Astrocyte (in vitro differentiated cells and primary cell): ENCODE measurements around the gene HBM. TPM values are rescaled to one million over a fixed set of nuclear protein-coding genes. Genes with fewer than 3 reads are reported as not detected.

Experiments
- DNase-seq: peaks from one replicate; pipeline ENCODE4 v3.0.0-alpha.2; 2010; ENCODE audit warnings: low read depth
- FAIRE-seq: peaks from 2 replicates; lab custom pipeline; 2011; peaks lifted over from hg19 to GRCh38; lab: Jason Lieb, UNC
- H2AFZ ChIP-seq: 2 replicates; pipeline ENCODE4 v1.6.0; 2012; ENCODE audit warnings: low read depth, low read length, inconsistent platforms
- H3K27ac ChIP-seq: 2 replicates; pipeline ENCODE4 v1.5.1; 2011; ENCODE audit warnings: low read depth, low read length, inconsistent platforms
- H3K27me3 ChIP-seq: 2 replicates; pipeline ENCODE4 v1.6.0; 2011; ENCODE audit warnings: low read length, inconsistent platforms; ENCODE audit not compliant: insufficient read depth
- H3K36me3 ChIP-seq: 2 replicates; pipeline ENCODE4 v1.5.1; 2011; ENCODE audit warnings: low read length, inconsistent platforms; ENCODE audit not compliant: insufficient read depth
- H3K4me1 ChIP-seq: 2 replicates; pipeline ENCODE4 v1.5.1; 2011; ENCODE audit warnings: low read length, inconsistent platforms; ENCODE audit not compliant: insufficient read depth
- H3K4me2 ChIP-seq: 2 replicates; pipeline ENCODE4 v1.6.0; 2012; ENCODE audit warnings: low read length, inconsistent platforms
- H3K4me3 ChIP-seq: 2 replicates; pipeline ENCODE4 v1.5.1; 2011; ENCODE audit warnings: low read depth, mild to moderate bottlenecking, low read length, inconsistent platforms; ENCODE audit not compliant: insufficient read depth
- H3K79me2 ChIP-seq: 2 replicates; pipeline ENCODE4 v1.6.0; 2012; ENCODE audit warnings: mild to moderate bottlenecking, low read length, inconsistent platforms; ENCODE audit not compliant: insufficient read depth
- H3K9ac ChIP-seq: 2 replicates; pipeline ENCODE4 v1.6.0; 2012; ENCODE audit warnings: mild to moderate bottlenecking, low read length, inconsistent platforms
- H3K9me3 ChIP-seq: 2 replicates; pipeline ENCODE4 v1.5.1; 2012; ENCODE audit warnings: low read depth, mild to moderate bottlenecking, low read length, inconsistent platforms; ENCODE audit not compliant: insufficient read depth
- H4K20me1 ChIP-seq: 2 replicates; pipeline ENCODE4 v1.6.0; 2012; ENCODE audit warnings: low read length, inconsistent platforms; ENCODE audit not compliant: insufficient read depth
- H3K27ac Mint-ChIP-seq: one replicate; pipeline ENCODE4 v1.8.0; 2021; ENCODE audit warnings: mild to moderate bottlenecking, mixed read lengths; ENCODE audit not compliant: unreplicated experiment
- H3K27me3 Mint-ChIP-seq: one replicate; pipeline ENCODE4 v1.8.0; 2021; ENCODE audit warnings: low read depth, mixed read lengths; ENCODE audit not compliant: unreplicated experiment
- H3K36me3 Mint-ChIP-seq: one replicate; pipeline ENCODE4 v1.8.0; 2021; ENCODE audit warnings: low read depth, mixed read lengths; ENCODE audit not compliant: unreplicated experiment
- H3K4me1 Mint-ChIP-seq: one replicate; pipeline ENCODE4 v1.8.0; 2021; ENCODE audit warnings: low read depth, mixed read lengths; ENCODE audit not compliant: unreplicated experiment
- H3K4me3 Mint-ChIP-seq: one replicate; pipeline ENCODE4 v1.8.0; 2021; ENCODE audit warnings: mild to moderate bottlenecking, moderate library complexity, mixed read lengths; ENCODE audit not compliant: unreplicated experiment
- H3K9me3 Mint-ChIP-seq: one replicate; pipeline ENCODE4 v1.8.0; 2021; ENCODE audit warnings: mild to moderate bottlenecking, mixed read lengths; ENCODE audit not compliant: unreplicated experiment
- CTCF ChIP-seq: IDR thresholded peaks from 2 replicates; pipeline ENCODE4 v1.5.1; 2011; ENCODE audit warnings: low read depth, mild to moderate bottlenecking, inconsistent platforms, low read length, moderate library complexity; ENCODE audit not compliant: insufficient read depth
- EZH2 ChIP-seq: IDR thresholded peaks from 2 replicates; pipeline ENCODE4 v1.6.1; 2012; ENCODE audit warnings: mild to moderate bottlenecking, low read length, inconsistent platforms; ENCODE audit not compliant: insufficient read depth
- total RNA-seq: library from RNA; stranded (reverse); gene quantifications from 2 replicates; pipeline ENCODE4 v1.2.1, GENCODE V29; 2021

The HBM gene
- total RNA-seq, 1 donor from 2014 or later, result not detected

GRCh38 chr16:180681-181564 lies 15.1 kb downstream of the HBM start:
- DNase-seq (peak; percentile 27), FAIRE-seq (no peak)
- TF ChIP-seq EZH2, result no peak
- TF ChIP-seq CTCF, result no peak
- Histone ChIP-seq H3K9ac (no peak overlapping the region), H2AFZ (no peak overlapping the region), H3K27ac (no peak overlapping the region), H3K4me1 (peaks cover 10% of the 10 kb centered on the region), H3K4me2 (peak overlapping the region; percentile 79), H3K27me3 (peaks cover 25% of the 10 kb centered on the region), H3K9me3 (no peaks in the 10 kb centered on the region), H3K36me3 (peaks cover 2% of the 10 kb centered on the region), H3K79me2 (no peaks in the 10 kb centered on the region), H4K20me1 (peaks cover 42% of the 10 kb centered on the region), H3K4me3 (peak overlapping the region; percentile 37)
- peaks cover 21% of the 10 kb centered on the region for H3K27me3 Mint-ChIP-seq
- H3K4me3 Mint-ChIP-seq, result peak overlapping the region; percentile 69
- H3K9me3 Mint-ChIP-seq, result no peaks in the 10 kb centered on the region
- no peaks in the 10 kb centered on the region for H3K4me1 Mint-ChIP-seq
- H3K27ac Mint-ChIP-seq, result no peak overlapping the region
- H3K36me3 Mint-ChIP-seq, result peaks cover 2% of the 10 kb centered on the region

- no peaks in the 10 kb centered on the region for H3K4me1 Mint-ChIP-seq
- H3K27me3 Mint-ChIP-seq, result peaks cover 19% of the 10 kb centered on the region
- H3K9me3 ChIP-seq, result no peaks in the 10 kb centered on the region
- no peak for FAIRE-seq
- H3K36me3 Mint-ChIP-seq, result peaks cover 2% of the 10 kb centered on the region
- no peak overlapping the region for H3K27ac ChIP-seq
- DNase-seq, result peak; percentile 12
- no peak overlapping the region for H2AFZ ChIP-seq
- H3K4me3 ChIP-seq, result no peak overlapping the region
- no peak overlapping the region for H3K9ac ChIP-seq
- peaks cover 10% of the 10 kb centered on the region for H3K4me1 ChIP-seq
- H4K20me1 ChIP-seq, result peaks cover 42% of the 10 kb centered on the region
- H3K4me2 ChIP-seq, result peak overlapping the region; percentile 79
- H3K27me3 ChIP-seq, result peaks cover 25% of the 10 kb centered on the region
- no peak overlapping the region for H3K4me3 Mint-ChIP-seq
- TF ChIP-seq CTCF, result peak; percentile 63
- TF ChIP-seq EZH2, result no peak
- H3K9me3 Mint-ChIP-seq, result no peaks in the 10 kb centered on the region
- no peak overlapping the region for H3K27ac Mint-ChIP-seq
- H3K36me3 ChIP-seq, result peaks cover 2% of the 10 kb centered on the region
- no peaks in the 10 kb centered on the region for H3K79me2 ChIP-seq
These were observed 15.8 kb downstream of the HBM start for GRCh38 chr16:181565-182021.

GRCh38 chr16:183005-183404 lies 17.2 kb downstream of the HBM start:
- no peak for FAIRE-seq
- no peaks in the 10 kb centered on the region for H3K4me1 Mint-ChIP-seq

More at GRCh38 chr16:183005-183404, 17.2 kb downstream of the HBM start:
- H3K27me3 ChIP-seq, result peaks cover 15% of the 10 kb centered on the region
- no peak overlapping the region for H3K4me3 Mint-ChIP-seq
- no peak overlapping the region for H3K4me3 ChIP-seq
- no peak overlapping the region for H3K27ac Mint-ChIP-seq
- H3K9me3 Mint-ChIP-seq, result no peaks in the 10 kb centered on the region
- no peak overlapping the region for H3K4me2 ChIP-seq
- no peak overlapping the region for H3K9ac ChIP-seq
- H3K9me3 ChIP-seq, result no peaks in the 10 kb centered on the region
- H3K4me1 ChIP-seq, result peaks cover 10% of the 10 kb centered on the region
- no peak overlapping the region for H3K27ac ChIP-seq
- no peak for TF ChIP-seq EZH2
- no peak for TF ChIP-seq CTCF
- peaks cover 9% of the 10 kb centered on the region for H3K36me3 ChIP-seq
- H2AFZ ChIP-seq, result no peak overlapping the region
- H3K27me3 Mint-ChIP-seq, result peaks cover 12% of the 10 kb centered on the region
- peaks cover 42% of the 10 kb centered on the region for H4K20me1 ChIP-seq
- H3K79me2 ChIP-seq, result no peaks in the 10 kb centered on the region
- no peak for DNase-seq
- peaks cover 2% of the 10 kb centered on the region for H3K36me3 Mint-ChIP-seq
